Breast epithelium (tissue), 4 donors: ENCODE measurements around the gene KCNIP4. TPM values are rescaled to one million over a fixed set of nuclear protein-coding genes. Genes with fewer than 3 reads are reported as not detected.

Experiments used
- DNase-seq, 2 donors: peaks; one replicate each; pipeline ENCODE4 v3.0.0-alpha.2; 2019; ENCODE audit warnings: low spot score in 2 of 2
- H3K27ac ChIP-seq, 2 donors: fragments of 200-600 bp; sonication (generic) in 1 of 2; one replicate each; pipeline ENCODE4 v1.5.1; 2016 to 2019; ENCODE audit warnings: mild to moderate bottlenecking in 1 of 2
- H3K27me3 ChIP-seq, 2 donors: fragments of 200-600 bp; sonication (generic) in 1 of 2; one replicate each; pipeline versions ENCODE4 v1.5.1 to v1.6.0; 2017 to 2019; ENCODE audit warnings: control low read depth in 1 of 2, mild to moderate bottlenecking in 1 of 2
- H3K36me3 ChIP-seq: fragments of 200-600 bp; one replicate; pipeline ENCODE4 v1.5.1; 2019
- H3K4me1 ChIP-seq, 2 donors: fragments of 200-600 bp; sonication (generic); one replicate each; pipeline ENCODE4 v1.5.1; 2016 to 2019; ENCODE audit warnings: control low read depth in 1 of 2
- H3K4me3 ChIP-seq, 3 donors: fragments of 200-600 bp; sonication (generic); 1 replicate in 2 of 3; 2 replicates in 1 of 3; pipeline ENCODE4 v1.5.1; 2016 to 2019; ENCODE audit warnings: mild to moderate bottlenecking in 3 of 3, moderate library complexity in 2 of 3
- H3K9me3 ChIP-seq, 2 donors: fragments of 200-600 bp; sonication (generic) in 1 of 2; one replicate each; pipeline ENCODE4 v1.5.1; 2016 to 2019; ENCODE audit warnings: control low read depth in 1 of 2
- CTCF ChIP-seq, 3 donors: fragments of 450-650 bp; IDR thresholded peaks; one replicate each; pipeline ENCODE4 v1.5.1; 2016 to 2017; ENCODE audit warnings: antibody characterized with exemption in 3 of 3, mild to moderate bottlenecking in 3 of 3, moderate library complexity in 3 of 3
- POLR2A ChIP-seq: fragments of 450-650 bp; IDR thresholded peaks from one replicate; pipeline ENCODE4 v1.6.1; 2016; ENCODE audit warnings: antibody characterized with exemption, mild to moderate bottlenecking, moderate library complexity
- POLR2AphosphoS5 ChIP-seq, 3 donors: sonication (generic); formaldehyde crosslinking; IDR thresholded peaks; one replicate each; pipeline ENCODE4 v1.6.1; 2017; ENCODE audit warnings: antibody characterized with exemption in 3 of 3
- intact Hi-C: fragments of 100-400 bp; cut with DNase I; formaldehyde crosslinking; loops from one replicate; pipeline ENCODE4 v1.15.1; 2023; ENCODE audit warnings: low total_unique reads
- total RNA-seq, 3 donors: library from RNA; depleted of rRNA; stranded (reverse); fragments of >200 nt; gene quantifications; one replicate each; pipeline ENCODE4 v1.1.0, GENCODE V29; 2016

Gene KCNIP4
- total RNA-seq, 3 donors from 2014 or later = 0.44 to 0.66 TPM; not detected in 1

DNA sequence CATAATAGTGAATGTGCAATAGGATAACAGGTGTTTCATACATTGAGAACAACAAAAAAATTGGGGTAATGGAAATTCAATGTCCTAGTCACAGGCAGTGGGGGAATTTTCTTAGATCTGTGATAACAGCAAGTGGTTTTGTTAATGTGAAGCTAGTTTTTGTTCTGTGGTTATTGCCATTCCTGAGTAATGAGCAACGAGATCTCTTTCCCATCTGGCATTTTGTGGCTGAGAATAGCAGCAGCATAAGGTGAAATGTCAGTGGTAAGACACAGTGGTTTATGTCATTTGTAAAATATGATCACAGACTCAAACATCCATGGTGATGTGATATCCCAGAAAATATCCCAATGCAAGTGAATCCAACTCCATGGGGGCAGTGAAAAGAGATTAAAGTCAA is 497.5 kb downstream of the KCNIP4 start:
- H3K4me3 ChIP-seq = no peak overlapping the region
- H3K36me3 ChIP-seq = no peaks in the 10 kb centered on the region
- no peak overlapping the region for H3K27ac ChIP-seq
- no peaks in the 10 kb centered on the region for H3K4me1 ChIP-seq
- H3K27me3 ChIP-seq = no peaks in the 10 kb centered on the region
- intact Hi-C loops = loop anchor here (5.0 kb wide), 1 partner anchor 1274 kb away; no protein-coding TSS in a partner anchor
- TF ChIP-seq CTCF (IDR thresholded peaks at IDR 0.05) (no peak), POLR2AphosphoS5 (IDR thresholded peaks at IDR 0.05) (no peak), POLR2A (no peak)
- H3K9me3 ChIP-seq = no peaks in the 10 kb centered on the region
- DNase-seq = no peak

- TF ChIP-seq POLR2AphosphoS5 (IDR thresholded peaks at IDR 0.05) = no peak
- TF ChIP-seq POLR2A = no peak
- TF ChIP-seq CTCF (IDR thresholded peaks at IDR 0.05) = no peak
Measured at GRCh38 chr4:21450331-21450730, 498.2 kb downstream of the KCNIP4 start.

GRCh38 chr4:21447301-21448054 is 501.1 kb downstream of the KCNIP4 start:
- no peak for TF ChIP-seq POLR2A
- TF ChIP-seq CTCF (IDR thresholded peaks at IDR 0.05) = no peak
- TF ChIP-seq POLR2AphosphoS5 (IDR thresholded peaks at IDR 0.05) = no peak
- H3K36me3 ChIP-seq = no peaks in the 10 kb centered on the region
- no peak overlapping the region for H3K4me3 ChIP-seq
- no peak overlapping the region for H3K27ac ChIP-seq
- no peaks in the 10 kb centered on the region for H3K4me1 ChIP-seq
- H3K9me3 ChIP-seq = no peaks in the 10 kb centered on the region
- intact Hi-C loops = no loop called here
- no peak for DNase-seq
- no peaks in the 10 kb centered on the region for H3K27me3 ChIP-seq

More at GRCh38 chr4:21450331-21450730, 498.2 kb downstream of the KCNIP4 start:
- no peaks in the 10 kb centered on the region for H3K36me3 ChIP-seq
- no peaks in the 10 kb centered on the region for H3K27me3 ChIP-seq
- no peak overlapping the region for H3K4me3 ChIP-seq
- no peaks in the 10 kb centered on the region for H3K4me1 ChIP-seq
- DNase-seq = no peak
- H3K27ac ChIP-seq = no peak overlapping the region
- intact Hi-C loops = loop anchor here (5.0 kb wide), 1 partner anchor 1273 kb away; no protein-coding TSS in a partner anchor
- no peaks in the 10 kb centered on the region for H3K9me3 ChIP-seq

- no peaks in the 10 kb centered on the region for H3K9me3 ChIP-seq
- H3K36me3 ChIP-seq = no peaks in the 10 kb centered on the region
- H3K27me3 ChIP-seq = no peaks in the 10 kb centered on the region
- no peak overlapping the region for H3K27ac ChIP-seq
- no peak for DNase-seq
- intact Hi-C loops = no loop called here
- no peak overlapping the region for H3K4me3 ChIP-seq
- no peaks in the 10 kb centered on the region for H3K4me1 ChIP-seq
- TF ChIP-seq CTCF (IDR thresholded peaks at IDR 0.05) = no peak
- TF ChIP-seq POLR2AphosphoS5 (IDR thresholded peaks at IDR 0.05) = no peak
- no peak for TF ChIP-seq POLR2A
Measured at GRCh38 chr4:21420166-21420565, 528.4 kb downstream of the KCNIP4 start.

- TF ChIP-seq POLR2AphosphoS5 (IDR thresholded peaks at IDR 0.05) = no peak
- no peak for TF ChIP-seq CTCF (IDR thresholded peaks at IDR 0.05)
- no peak for TF ChIP-seq POLR2A
- Histone ChIP-seq H3K27me3 (no peaks in the 10 kb centered on the region), H3K36me3 (no peaks in the 10 kb centered on the region), H3K4me1 (no peaks in the 10 kb centered on the region), H3K4me3 (no peak overlapping the region), H3K9me3 (no peaks in the 10 kb centered on the region), H3K27ac (no peak overlapping the region)
- no peak for DNase-seq
- intact Hi-C loops = no loop called here
Measured at GRCh38 chr4:21415728-21416127, 532.8 kb downstream of the KCNIP4 start.
